ENCODE data around the gene AKT1S1.

Gene AKT1S1

DNA sequence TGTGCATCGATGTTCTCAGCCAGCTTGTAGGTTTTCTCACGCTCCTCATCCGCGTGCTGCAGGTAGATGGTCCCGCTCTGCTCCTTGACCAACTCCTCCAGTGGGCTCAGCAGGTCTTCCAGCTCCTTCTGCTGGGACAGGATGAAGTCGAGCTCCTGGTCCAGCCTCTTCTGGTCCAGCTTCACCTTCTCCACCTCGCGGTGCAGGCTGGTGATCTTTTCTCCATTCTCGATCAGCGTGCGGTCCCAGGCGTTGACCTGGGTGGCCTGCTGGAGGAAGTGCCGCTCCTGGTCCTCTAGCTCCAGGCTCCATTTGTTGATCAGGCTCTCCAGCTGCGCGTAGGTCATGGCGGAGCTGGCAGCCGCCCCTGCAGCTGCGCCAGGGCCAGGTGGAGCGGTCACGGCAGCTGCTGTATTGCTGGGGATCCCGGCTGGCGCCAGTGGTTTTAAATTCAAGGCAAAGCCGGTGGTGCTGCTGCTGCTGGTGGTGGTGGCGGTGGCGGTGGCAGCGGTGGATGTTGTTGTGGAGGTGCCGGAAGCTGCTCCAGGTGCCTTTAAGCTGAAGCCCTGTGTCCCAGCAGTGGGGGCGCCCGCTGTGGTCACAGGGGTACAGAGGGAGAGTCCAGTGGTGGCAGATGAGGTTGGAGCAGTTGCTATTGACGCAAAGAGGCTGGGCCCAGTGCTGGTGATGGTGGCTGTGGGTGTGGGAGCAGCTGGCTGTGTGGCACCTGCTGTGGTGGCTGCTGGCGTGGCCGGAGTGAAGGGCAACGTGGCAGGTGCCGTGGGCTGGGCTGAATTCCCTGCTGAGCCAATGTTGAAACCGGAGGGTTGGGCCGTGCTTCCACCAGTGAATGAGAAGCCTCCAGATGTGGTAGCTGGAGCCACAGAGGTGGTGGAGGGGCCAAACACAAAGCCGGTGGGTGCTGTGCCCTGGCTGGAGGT, 31.6 kb upstream of the AKT1S1 start:
- no peak overlapping the region for H3K27ac ChIP-seq
- no peak for DNase-seq (ENCODE audit: low read depth, low spot score)

DNA sequence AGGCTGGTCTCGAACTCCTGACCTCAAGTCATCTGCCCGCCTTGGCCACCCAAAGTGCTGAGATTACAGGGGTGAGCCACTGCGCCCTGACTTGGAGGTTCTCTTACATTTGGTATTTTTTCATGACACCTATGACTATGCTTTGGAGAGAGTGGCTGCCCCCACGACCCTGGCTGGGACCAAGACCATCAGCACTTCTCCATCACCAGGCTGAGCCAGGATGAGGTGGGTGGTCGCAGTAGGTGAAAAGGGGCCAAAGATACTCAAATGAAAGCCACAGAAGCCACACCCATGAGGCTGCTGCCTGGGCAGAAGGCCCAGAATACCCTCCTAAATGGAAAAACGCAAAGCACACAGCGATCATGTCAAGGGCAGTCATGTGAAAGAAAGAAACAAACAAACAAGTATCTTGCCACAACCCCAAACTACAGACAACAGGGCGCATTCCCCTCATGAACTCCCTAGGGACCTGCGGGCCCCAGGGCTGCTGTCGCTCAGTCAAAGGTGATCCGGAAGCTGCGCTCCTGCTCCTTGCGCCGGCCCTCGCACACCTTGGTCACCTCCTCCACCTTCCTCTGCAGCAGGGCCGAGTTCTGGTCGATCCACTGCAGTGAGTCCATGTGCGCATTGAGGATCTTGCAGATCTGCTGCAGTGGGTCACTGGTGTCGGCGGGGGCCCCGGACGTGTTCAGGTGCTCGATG, 30.7 kb upstream of the AKT1S1 start:
- DNase-seq (ENCODE audit: low read depth, low spot score): no peak
- no peak overlapping the region for H3K27ac ChIP-seq

DNA sequence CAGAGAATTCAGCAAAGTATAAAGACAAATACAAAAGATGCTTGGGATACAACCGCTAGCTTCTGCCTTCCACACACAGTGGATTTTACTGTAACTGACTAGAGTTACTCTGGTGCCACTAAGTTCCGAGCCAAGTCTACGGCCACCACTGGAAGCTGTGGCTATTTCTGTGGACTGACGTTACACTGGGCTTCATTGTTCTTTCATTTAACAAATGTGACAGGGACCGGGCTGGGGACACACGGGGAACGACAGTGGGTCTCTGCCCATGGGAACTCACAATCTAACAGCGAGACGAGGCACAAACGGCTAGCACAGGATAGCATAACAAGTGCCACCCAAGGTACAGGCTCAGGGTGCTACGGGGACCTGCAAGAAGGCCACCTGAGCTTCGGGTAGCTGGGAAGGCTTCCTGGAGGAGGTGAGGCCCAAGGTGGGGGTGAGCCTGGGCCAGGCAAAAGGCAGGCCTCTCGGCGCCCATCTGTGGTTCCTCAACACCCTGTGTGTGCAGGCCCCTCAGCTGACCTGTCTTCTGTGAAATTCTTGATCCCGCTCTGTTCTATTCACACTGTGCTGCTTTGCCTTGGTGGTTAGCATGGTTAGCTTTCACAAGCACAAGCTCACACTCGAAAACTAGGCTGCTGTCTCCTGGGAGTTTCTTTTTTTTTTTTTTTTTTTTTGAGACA, 29.9 kb upstream of the AKT1S1 start:
- DNase-seq (ENCODE audit: low read depth, low spot score): no peak
- H3K27ac ChIP-seq: no peak overlapping the region

DNA sequence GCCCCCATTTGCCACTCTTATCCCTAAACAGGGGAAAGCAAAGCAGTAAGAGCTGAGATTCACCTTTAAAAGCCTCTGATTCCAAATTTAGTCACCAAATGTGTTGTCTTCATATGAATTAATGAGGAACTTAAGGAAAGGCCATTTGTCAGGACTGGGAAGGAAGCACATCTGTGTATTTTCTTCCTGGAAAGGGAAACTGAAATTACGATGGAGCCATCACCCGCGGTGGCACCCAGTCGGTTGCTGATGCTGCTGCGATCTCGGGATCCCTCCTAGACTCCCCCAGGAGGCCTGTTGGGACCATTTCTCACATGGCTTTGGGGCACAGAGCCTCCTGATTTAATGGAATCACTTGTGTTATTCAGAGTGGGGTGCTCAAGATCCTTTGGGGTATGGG, 27.0 kb upstream of the AKT1S1 start:
- H3K27ac ChIP-seq: no peak overlapping the region
- DNase-seq (ENCODE audit: low read depth, low spot score): no peak

DNA sequence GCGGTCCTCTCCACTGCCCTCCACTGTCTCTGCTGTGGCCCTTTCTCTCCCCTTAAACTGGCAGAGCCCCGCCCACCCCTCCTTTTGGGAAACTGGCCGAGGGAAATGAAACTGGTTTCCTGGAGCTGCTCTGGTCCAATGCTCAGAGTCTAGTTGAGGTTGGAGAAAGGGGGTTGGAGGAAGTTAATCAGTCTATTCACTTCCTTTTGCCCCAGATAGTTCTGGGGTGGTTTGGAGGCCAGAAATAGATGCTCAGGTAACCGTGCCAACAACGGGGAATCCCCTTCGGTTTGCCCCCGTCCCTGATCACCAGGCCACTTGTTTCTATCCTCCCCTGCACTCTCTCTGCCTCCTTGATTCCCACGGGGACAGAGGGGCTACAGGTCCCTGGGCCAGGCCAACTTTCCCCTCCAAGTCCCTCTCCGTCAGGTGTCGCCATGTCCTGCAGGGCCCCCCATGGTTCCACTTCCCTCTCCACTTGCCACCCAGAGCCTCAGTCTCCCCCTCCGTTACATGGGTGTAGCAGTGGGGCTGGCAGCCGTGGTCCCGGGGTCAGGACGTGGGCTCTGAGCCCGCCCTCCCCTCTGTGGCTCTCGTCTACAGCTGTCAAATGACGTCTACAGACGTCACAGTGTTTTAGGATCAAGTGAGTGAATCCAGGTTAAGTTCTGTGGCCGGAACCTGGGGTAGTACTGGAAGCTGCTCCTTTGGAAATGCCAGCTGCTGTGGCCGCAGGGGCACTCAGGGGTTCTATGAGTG, 19.9 kb upstream of the AKT1S1 start, which contains the start of gene IL4I1:
Gene IL4I1 (minus strand): TSS at position 25 of the 759 bp plus-strand sequence. CDS start 727 bp downstream, outside the sequence.
- H3K27ac ChIP-seq: no peak within 1 kb of the TSS
- no peak for DNase-seq (ENCODE audit: low read depth, low spot score)

DNA sequence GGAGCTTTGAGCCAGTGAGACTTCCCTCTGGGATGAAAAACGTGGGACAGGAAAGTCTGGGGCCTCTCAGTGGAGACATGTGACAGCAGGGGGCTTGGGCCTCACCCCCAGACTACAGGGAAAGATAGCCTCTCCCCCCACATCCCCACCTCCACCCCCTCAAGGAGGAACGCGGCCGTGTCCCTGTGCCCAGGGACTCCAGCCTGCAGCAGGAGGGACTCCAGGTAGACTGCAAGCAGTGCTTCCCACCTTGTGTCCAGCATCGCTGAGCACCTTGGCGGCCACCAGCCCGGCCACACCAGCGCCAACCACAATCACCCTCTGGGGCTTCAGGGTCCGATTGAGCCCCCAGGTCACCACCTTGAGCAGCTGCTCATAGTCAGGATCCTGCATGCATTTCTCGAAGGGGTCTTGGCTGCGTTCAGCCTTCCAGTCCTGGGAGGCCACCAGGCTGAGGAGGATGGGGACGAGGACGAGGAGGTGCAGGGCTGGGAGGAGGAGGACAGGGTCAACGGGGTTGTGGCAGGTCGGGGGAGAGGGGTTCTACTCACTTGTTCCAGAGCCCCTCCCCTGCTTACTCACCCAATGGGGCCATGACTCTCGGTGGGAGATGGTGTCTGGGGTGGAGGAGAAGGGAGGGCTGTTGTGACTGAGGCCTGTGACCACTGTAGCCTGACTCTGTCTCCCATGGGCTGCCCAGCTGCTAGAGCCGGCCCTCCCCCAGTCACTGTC, 18.6 kb upstream of the AKT1S1 start:
- no peak overlapping the region for H3K27ac ChIP-seq
- no peak for DNase-seq (ENCODE audit: low read depth, low spot score)

DNA sequence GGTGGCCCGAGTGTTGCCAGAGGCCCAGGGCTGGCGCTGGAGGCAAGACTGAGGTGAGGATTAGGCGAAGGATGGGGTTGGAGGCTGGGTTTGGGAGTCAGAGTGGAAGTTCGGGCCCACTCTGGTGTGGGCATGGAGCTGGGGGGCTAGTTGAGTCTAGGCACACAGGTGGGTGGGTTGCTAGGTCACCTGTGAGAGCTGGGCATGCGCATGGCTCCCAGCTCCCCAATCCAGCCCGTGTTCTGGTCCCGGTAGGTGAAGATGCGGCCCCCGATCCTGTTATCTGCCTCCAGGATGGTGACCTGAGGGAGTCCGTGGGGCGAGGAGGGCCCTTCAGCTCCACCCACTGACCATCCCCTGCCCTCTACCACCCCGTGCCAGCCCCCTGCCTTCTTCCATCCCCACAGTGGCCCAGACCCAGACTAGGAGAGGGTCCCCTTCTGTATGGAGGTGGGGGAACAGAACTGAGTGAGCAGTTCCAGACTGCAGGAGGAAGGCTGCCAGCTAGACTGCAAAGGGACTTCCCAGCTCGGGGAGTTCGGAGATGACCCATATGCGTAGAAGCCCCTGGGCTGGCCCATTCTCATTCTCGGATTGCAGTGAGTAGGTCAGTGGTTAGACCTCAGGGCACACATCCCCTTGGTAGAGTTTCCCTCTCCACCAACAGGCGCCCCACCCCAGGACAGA, 17.9 kb upstream of the AKT1S1 start:
- no peak overlapping the region for H3K27ac ChIP-seq
- no peak for DNase-seq (ENCODE audit: low read depth, low spot score)

DNA sequence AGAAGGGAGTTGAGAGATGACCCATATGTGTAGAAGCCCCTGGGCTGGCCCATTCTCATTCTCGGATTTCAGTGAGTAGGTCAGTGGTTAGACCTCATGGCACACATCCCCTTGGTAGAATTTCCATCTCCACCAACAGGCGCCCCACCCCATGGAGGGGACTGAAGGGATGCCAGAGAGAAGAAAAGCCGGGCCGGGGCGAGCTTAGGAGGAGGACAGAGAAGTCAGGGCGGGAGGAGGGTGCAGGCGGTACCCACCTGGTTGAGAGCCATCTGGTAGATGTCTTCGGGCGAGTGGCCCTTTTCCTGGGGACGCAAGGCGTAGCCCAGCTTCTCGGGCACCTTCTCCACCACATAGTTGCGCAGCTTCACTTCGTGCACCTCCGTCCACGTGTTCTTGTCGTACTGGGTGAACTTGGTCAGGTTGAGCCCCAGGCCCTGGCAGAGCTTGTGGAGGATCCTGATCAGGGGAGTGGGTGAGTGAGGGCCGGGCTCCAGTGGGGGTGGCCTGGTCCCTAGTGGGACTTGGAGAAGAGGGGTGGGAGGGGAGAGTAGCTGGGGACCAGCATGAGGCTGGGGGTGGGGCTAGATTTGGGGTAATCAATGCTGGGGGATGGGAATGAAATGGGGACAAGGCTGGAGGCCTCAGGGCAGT, 17.0 kb upstream of the AKT1S1 start:
- DNase-seq (ENCODE audit: low read depth, low spot score): no peak
- H3K27ac ChIP-seq: no peak overlapping the region

DNA sequence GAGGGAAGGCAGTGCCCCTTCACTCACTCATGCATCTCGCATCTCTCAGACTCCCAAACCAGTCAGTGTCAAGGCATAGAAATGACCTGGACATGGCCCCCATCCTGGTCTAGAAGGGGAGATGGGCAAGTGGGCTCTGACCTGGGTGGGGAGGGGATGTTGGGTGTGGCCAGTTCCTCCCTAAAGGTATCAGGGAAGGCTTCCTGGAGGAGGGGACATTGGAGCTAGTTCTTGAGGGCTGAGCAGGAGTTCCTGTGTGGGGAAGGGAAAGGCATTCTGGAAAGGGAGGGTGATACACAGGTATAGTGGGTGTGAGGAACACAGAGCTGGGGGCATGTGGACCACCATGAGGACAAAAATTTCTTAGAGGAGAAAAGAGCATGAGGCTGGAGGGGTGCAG, 15.6 kb upstream of the AKT1S1 start:
- H3K27ac ChIP-seq: no peak overlapping the region
- no peak for DNase-seq (ENCODE audit: low read depth, low spot score)

DNA sequence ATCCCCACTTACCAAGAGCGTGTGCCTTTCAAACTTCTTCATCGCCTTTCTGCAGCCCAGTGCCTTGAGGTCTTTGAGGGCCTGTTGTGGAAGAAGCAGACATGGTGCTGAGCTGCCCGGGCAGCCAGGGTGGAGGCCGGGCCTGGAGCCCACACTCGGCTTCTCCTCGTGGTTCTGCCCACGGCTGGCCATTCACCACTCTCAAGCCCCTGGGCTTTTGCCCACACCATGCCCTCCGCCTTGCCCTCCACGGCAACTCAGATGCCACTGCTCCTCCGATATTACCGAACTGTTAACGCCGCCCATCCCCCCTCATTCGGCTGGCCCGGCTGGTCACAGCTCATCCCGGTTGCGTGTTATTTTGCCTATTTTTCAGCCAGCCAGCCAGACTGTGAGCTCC, 14.2 kb upstream of the AKT1S1 start:
- no peak overlapping the region for H3K27ac ChIP-seq
- DNase-seq (ENCODE audit: low read depth, low spot score): no peak

DNA sequence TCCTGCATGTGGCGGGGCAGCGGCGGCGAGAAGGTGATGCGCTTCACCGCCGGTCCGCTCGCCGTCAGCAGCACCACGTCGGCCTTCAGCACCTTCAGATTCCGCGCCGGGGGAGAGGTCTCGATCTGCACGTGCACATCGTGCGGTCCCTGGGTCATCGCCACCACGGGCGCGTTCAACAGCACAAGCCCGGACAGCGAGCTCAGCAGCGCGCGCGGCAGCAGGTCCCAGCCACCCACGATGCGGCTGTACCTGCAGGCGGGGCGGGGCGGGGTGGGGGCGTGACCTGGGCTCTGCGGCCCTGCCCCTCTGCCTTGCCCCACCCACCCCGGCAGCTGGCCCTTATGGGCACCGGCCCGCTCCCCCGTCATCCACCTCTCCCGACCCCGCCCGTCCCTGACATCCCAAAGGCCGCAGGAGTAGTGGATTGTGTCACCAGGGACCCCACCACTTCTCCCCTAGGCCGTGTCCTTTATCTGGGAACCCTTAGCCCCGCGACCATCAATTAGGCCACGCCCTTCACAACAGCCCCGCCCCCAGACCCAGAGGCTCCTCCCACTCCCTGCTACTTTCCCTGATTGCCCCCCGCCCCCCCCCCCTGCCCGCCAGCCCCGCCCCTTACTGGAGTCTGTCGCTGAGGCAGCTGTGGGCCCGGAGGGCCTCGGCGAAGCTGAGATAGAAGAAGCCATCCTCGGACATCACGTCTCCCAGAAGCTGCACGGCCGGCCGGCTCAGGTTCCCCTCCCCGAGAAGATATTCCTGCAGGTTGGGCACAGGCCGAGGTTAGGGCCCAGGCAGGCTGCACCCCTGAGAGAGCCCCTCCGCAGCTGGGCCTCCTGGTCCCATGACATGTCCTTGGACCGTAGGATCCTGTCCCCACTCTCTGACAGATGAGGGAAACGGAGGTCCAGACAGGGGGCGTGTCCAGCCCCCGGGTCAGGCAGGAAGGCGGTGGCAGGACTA, 13.5 kb upstream of the AKT1S1 start:
- no peak overlapping the region for H3K27ac ChIP-seq
- DNase-seq (ENCODE audit: low read depth, low spot score): no peak

DNA sequence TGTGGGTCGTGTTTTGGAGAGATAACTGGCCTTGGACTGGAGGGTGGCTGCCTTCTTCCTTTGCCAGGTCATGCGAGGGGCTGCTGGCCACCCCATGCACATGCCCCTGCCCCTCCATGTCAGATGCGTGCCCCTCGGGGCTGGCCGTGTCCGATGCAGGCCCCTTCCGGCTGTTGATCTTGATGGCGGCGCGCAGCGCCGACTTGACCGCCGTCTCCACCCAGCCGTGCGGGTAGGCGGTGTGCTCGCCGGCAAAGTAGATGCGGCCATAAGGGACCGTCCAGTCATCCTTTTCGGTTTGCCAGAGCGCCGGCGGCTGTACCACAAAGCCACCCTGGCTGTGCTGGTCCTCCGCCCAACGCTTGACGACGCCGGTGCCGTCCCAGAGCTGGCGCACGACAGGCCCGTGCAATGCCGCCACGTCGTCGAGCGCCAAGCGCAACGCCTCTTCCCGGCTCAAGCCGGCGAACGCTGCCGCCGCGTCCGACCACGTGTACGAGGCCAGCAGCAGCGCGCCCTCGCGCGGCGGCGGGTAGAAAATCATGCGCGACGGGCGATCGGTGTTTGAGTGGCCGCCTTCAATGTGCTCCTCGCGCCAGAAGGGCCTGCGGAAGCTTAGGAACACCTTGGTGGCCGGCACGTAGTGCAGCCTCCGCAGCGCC, 12.7 kb upstream of the AKT1S1 start:
- no peak for DNase-seq (ENCODE audit: low read depth, low spot score)
- no peak overlapping the region for H3K27ac ChIP-seq

DNA sequence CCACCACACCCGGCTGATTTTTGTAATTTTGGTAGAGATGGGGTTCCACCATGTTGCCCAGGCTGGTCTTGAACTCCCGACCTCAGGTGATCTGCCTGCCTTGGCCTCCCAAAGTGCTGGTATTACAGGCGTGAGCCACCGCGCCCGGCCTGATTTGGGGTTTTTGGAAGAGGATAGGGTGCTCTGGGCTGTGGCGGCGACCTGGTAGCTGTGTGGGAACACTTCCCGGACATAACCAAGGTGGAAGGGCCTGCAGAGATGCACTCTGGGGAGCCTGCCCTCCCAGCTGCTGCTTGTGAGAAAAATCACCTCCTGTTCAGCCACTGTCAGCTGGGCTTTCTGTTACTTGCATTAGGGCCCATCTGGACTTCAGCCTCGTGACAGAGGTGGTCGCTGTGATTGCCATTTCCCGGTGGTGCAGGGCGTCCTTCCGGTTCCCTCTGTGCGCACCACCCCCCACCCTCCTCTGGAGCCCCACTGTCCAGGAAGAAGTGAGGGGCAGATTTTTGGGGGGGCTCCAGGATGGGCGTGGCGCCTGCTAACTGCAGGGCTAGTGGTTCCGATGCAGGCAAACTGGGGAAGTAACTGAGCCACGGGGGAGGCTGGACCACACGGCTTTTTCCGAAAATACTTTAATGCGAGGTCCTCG, 12.0 kb upstream of the AKT1S1 start:
- H3K27ac ChIP-seq: no peak overlapping the region
- DNase-seq (ENCODE audit: low read depth, low spot score): no peak

DNA sequence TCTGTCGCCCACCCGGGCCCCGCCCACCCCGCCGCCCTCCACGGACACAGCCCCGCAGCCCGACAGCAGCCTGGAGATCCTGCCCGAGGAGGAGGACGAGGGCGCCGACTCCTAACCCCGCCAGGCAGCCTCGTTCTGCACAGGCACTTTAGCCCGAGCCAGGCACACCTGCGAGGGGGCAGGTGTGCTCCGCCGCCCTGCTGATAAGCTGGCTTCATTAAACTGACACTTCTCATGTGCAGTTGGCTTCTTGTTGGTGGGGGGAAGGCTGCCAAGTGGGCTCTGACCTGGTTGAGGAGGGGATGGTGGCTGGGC, 11.3 kb upstream of the AKT1S1 start:
- DNase-seq (ENCODE audit: low read depth, low spot score): no peak
- no peak overlapping the region for H3K27ac ChIP-seq

DNA sequence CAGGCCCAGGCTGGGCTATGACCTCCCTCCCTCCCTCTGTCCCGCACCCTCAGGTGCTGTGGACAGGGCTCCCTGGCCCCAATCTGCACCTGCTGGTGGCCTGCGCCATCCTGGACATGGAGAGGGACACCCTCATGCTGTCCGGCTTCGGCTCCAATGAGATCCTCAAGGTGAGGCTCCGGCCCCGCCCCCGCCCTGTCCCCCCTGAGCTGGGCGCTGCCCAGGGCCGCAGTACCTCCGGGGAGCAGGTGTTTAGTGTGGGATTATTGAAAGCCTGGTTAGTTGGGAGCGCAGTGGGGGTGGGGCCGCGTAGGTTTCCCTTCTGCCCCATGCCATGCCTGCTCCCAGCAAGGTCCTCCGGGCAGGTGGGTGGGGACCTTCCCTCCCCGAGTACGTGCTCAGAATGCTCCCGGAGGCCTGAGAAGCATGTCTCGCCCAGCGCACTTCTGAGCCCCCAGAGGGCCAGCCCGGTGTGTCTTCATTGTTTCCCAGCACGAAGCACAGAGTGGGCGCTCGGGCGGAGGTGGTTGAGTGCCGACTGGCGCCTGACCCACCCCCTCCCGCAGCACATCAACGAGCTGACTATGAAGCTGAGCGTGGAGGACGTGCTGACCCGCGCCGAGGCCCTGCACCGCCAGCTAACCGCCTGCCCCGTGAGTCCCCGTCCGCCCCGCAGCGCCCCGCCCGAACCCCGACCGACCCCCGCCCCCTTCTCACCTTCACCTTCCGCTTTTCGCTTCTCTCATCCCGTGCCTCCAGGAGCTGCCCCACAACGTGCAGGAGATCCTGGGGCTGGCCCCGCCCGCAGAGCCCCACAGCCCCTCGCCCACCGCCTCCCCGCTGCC, 10.7 kb upstream of the AKT1S1 start:
- no peak for DNase-seq (ENCODE audit: low read depth, low spot score)
- H3K27ac ChIP-seq: no peak overlapping the region
